Coronary artery (tissue), 2 donors: ENCODE data around the gene MISP.
"Not testable (repeated sequence)": the region's sequence is repeated elsewhere in the genome, so short reads cannot be mapped to it uniquely, and the experiment has no call there.

ENCODE experiments used
- DNase-seq: peaks from one replicate; pipeline ENCODE4 v3.0.0-alpha.2; 2017; ENCODE audit warnings: low spot score
- H3K27ac ChIP-seq, 2 donors: fragments of 200-600 bp; sonication (generic); one replicate each; pipeline ENCODE4 v1.5.1; 2016 to 2019
- H3K4me3 ChIP-seq: fragments of 200-600 bp; sonication (generic); 2 replicates; pipeline ENCODE4 v1.5.1; 2016; ENCODE audit warnings: mild to moderate bottlenecking, moderate library complexity
- CTCF ChIP-seq: fragments of 200-600 bp; sonication (generic); IDR thresholded peaks from one replicate; pipeline ENCODE4 v1.5.1; 2019; ENCODE audit warnings: antibody characterized with exemption

MISP gene

GRCh38 chr19:732148-733069 is 18.5 kb upstream of the MISP start:
- no peak overlapping the region for H3K27ac ChIP-seq
- no peak for DNase-seq
- no peak overlapping the region for H3K4me3 ChIP-seq
- no peak for TF ChIP-seq CTCF

- no peak for DNase-seq
- no peak overlapping the region for H3K4me3 ChIP-seq
- TF ChIP-seq CTCF = no peak
- no peak overlapping the region for H3K27ac ChIP-seq
Measured at GRCh38 chr19:734716-735115, 16.2 kb upstream of the MISP start.

GRCh38 chr19:736125-736524 is 14.8 kb upstream of the MISP start:
- DNase-seq = no peak
- H3K27ac ChIP-seq = no peak overlapping the region
- TF ChIP-seq CTCF = no peak
- H3K4me3 ChIP-seq = no peak overlapping the region

- Histone ChIP-seq H3K27ac (no peak overlapping the region), H3K4me3 (no peak overlapping the region)
- no peak for TF ChIP-seq CTCF
- DNase-seq = no peak
Measured at GRCh38 chr19:737591-738093, 13.3 kb upstream of the MISP start.

GRCh38 chr19:738509-739128 is 12.3 kb upstream of the MISP start:
- Histone ChIP-seq H3K27ac (no peak overlapping the region), H3K4me3 (no peak overlapping the region)
- no peak for TF ChIP-seq CTCF
- no peak for DNase-seq

GRCh38 chr19:739998-740715 is 10.8 kb upstream of the MISP start:
- no peak overlapping the region for H3K4me3 ChIP-seq
- TF ChIP-seq CTCF = no peak
- H3K27ac ChIP-seq = no peak overlapping the region
- no peak for DNase-seq

- not testable (repeated sequence) for H3K27ac ChIP-seq, H3K4me3 ChIP-seq, DNase-seq
Measured at GRCh38 chr19:740816-741505, 10.0 kb upstream of the MISP start.
